ENCODE results near the gene SLC44A5. TPM values are rescaled to one million over a fixed set of nuclear protein-coding genes. Genes with fewer than 3 reads are reported as not detected.

Gene SLC44A5
- total and polyA plus RNA-seq, 2 donors from 2014 or later, result 0.66 to 5.0 TPM

DNA sequence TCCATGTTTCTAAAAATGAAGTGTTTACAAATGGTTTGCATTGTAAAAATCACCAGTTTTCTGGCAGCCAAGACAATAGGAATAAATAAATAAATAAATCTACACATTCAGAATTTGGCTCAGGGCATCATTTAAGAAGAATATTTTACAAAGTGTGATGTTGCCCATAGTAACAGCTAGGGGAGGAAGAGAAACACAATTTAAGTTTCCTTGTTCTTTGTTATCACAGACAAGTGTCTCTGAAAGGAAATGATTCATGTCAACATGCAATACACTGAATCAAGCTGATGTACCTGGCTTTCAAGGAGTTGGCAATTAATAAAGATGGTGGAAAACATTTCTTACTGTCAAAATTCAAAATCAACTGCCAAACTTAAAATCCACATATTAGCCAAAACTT, 402.1 kb downstream of the SLC44A5 start:
- TF ChIP-seq CTCF (IDR thresholded peaks at IDR 0.05; ENCODE audit: borderline replicate concordance, extremely low read depth, insufficient read depth), result no peak
- H3K27ac ChIP-seq (ENCODE audit: low read depth in 2 of 2, low read length in 2 of 2), result no peak overlapping the region
- no peaks in the 10 kb centered on the region for H3K4me1 ChIP-seq (ENCODE audit: control insufficient read depth in 2 of 3, insufficient read depth in 2 of 3, low read depth in 1 of 3, low read length in 3 of 3)
- H3K27me3 ChIP-seq (ENCODE audit: control insufficient read depth, insufficient read depth, low read length), result no peaks in the 10 kb centered on the region
- FAIRE-seq (no peak), DNase-seq (no peak)
- no peak overlapping the region for H3K4me3 ChIP-seq (ENCODE audit: low read length in 3 of 3)
- H3K9me3 ChIP-seq (ENCODE audit: control insufficient read depth in 2 of 3, insufficient read depth in 1 of 3, low read length in 3 of 3), result no peaks in the 10 kb centered on the region
- no peaks in the 10 kb centered on the region for H3K36me3 ChIP-seq (ENCODE audit: control insufficient read depth in 2 of 3, insufficient read depth in 3 of 3, low read length in 3 of 3)
- intact Hi-C loops (cut with DNase I), result loop anchor here (10.0 kb wide), 1 partner anchor 434 kb away; no protein-coding TSS in a partner anchor
- H3K9ac ChIP-seq (ENCODE audit: low read length in 3 of 3), result no peak overlapping the region

DNA sequence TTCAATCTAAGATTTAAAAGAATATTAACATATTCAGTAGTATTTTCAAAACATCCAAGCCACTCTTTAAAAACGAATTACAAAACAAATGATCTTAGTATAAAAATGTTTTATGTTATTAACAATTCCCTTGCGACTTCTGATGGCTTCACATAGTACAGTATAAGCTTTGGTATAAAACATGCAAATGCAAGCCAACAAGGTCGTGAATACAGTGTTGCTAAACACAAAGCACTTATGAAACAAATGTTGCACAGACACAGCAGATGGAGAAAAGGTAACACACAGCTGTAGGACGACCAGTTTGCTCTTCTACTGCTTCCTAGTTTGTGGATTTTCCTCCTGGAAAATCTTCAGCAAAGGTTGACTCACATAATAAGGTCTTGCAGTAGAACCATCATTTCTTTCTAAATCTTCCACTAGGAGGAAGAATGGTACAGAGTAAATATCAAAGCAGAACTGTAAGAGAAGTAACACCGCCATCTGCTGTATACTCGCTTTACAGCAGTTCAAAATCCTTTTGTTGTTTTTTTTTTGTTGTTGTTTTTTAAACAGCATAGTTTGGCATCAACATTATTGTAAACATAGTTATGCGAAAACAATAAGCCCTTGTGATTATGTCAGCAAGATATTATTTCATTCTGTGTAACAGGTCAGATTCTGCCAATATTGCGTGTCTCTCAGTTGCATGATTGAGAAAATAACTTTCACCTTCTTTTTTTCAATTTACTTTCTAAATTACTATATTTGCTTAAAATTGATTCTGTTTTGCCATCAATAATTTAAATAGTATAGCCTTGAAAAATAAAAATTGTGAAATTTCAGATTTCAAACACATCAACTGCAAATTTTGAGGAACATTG, 407.3 kb downstream of the SLC44A5 start:
- TF ChIP-seq CTCF (IDR thresholded peaks at IDR 0.05; ENCODE audit: borderline replicate concordance, extremely low read depth, insufficient read depth), result peak; percentile 62
- FAIRE-seq (peak; percentile 50), DNase-seq (peak in 2 of 5 donors; percentile 46 to 55)
- Histone ChIP-seq H3K9ac (ENCODE audit: low read length in 3 of 3) (no peak overlapping the region), H3K27me3 (ENCODE audit: control insufficient read depth, insufficient read depth, low read length) (no peaks in the 10 kb centered on the region), H3K4me1 (ENCODE audit: control insufficient read depth in 2 of 3, insufficient read depth in 2 of 3, low read depth in 1 of 3, low read length in 3 of 3) (no peaks in the 10 kb centered on the region), H3K36me3 (ENCODE audit: control insufficient read depth in 2 of 3, insufficient read depth in 3 of 3, low read length in 3 of 3) (no peaks in the 10 kb centered on the region), H3K9me3 (ENCODE audit: control insufficient read depth in 2 of 3, insufficient read depth in 1 of 3, low read length in 3 of 3) (no peaks in the 10 kb centered on the region), H3K4me3 (ENCODE audit: low read length in 3 of 3) (no peak overlapping the region), H3K27ac (ENCODE audit: low read depth in 2 of 2, low read length in 2 of 2) (no peak overlapping the region)
- intact Hi-C loops (cut with DNase I), result loop anchor here (10.0 kb wide), 1 partner anchor 429 kb away; no protein-coding TSS in a partner anchor

GRCh38 chr1:75202751-75203150, 408.2 kb downstream of the SLC44A5 start:
- DNase-seq (no peak), FAIRE-seq (no peak)
- no peaks in the 10 kb centered on the region for H3K4me1 ChIP-seq (ENCODE audit: control insufficient read depth in 2 of 3, insufficient read depth in 2 of 3, low read depth in 1 of 3, low read length in 3 of 3)
- H3K4me3 ChIP-seq (ENCODE audit: low read length in 3 of 3), result no peak overlapping the region
- H3K9ac ChIP-seq (ENCODE audit: low read length in 3 of 3), result no peak overlapping the region
- H3K27me3 ChIP-seq (ENCODE audit: control insufficient read depth, insufficient read depth, low read length), result no peaks in the 10 kb centered on the region
- H3K9me3 ChIP-seq (ENCODE audit: control insufficient read depth in 2 of 3, insufficient read depth in 1 of 3, low read length in 3 of 3), result no peaks in the 10 kb centered on the region
- no peaks in the 10 kb centered on the region for H3K36me3 ChIP-seq (ENCODE audit: control insufficient read depth in 2 of 3, insufficient read depth in 3 of 3, low read length in 3 of 3)
- intact Hi-C loops (cut with DNase I), result loop anchor here (10.0 kb wide), 1 partner anchor 428 kb away; no protein-coding TSS in a partner anchor
- H3K27ac ChIP-seq (ENCODE audit: low read depth in 2 of 2, low read length in 2 of 2), result no peak overlapping the region
- no peak for TF ChIP-seq CTCF (IDR thresholded peaks at IDR 0.05; ENCODE audit: borderline replicate concordance, extremely low read depth, insufficient read depth)

Data from kidney (tissue), 14 donors.